Measurements from ENCODE around the gene NHERF1. TPM values are rescaled to one million over a fixed set of nuclear protein-coding genes. Genes with fewer than 3 reads are reported as not detected.
A peak's percentile ranks its signal among the peaks of the same experiment; 100 is the strongest.

The NHERF1 gene
- total RNA-seq, 2 donors from 2014 or later, result 84.1 to 133 TPM

GRCh38 chr17:74776044-74776962 is 27.9 kb downstream of the NHERF1 start, which contains the start of gene NAT9:
TSS of gene NAT9 (minus strand) at chr17:74776345. CDS start at chr17:74775698, 647 bp downstream.
- intact Hi-C loops (cut with DNase I), result no loop called here
- Histone ChIP-seq H3K27ac (peak within 1 kb of the TSS; percentile 21 to 49), H3K36me3 (peaks cover 0 to 20% of the 10 kb centered on the region in 2 donors), H3K4me3 (peak within 1 kb of the TSS; percentile 69 to 71), H3K4me1 (replicated peaks) (peaks cover 9% of the 10 kb centered on the region), H3K9me3 (no peaks in the 10 kb centered on the region), H3K27me3 (replicated peaks; ENCODE audit: insufficient read depth) (no peaks in the 10 kb centered on the region)
- TF ChIP-seq POLR2AphosphoS5 (IDR thresholded peaks at IDR 0.05) (peak; percentile 97), POLR2A (IDR thresholded peaks at IDR 0.05) (peak; percentile 69), CTCF (IDR thresholded peaks at IDR 0.05) (peak in 2 of 4 experiments; percentile 25 to 53)
- WGBS, result under 1% methylated on average over 64 of the region's 64 CpGs
- peak; percentile 92 for DNase-seq (ENCODE audit: low spot score)

- H3K9me3 ChIP-seq, result no peaks in the 10 kb centered on the region
- H3K36me3 ChIP-seq, result peaks cover 0 to 13% of the 10 kb centered on the region in 2 donors
- no peak for DNase-seq (ENCODE audit: low spot score)
- TF ChIP-seq POLR2AphosphoS5 (IDR thresholded peaks at IDR 0.05), result no peak
- no peak for TF ChIP-seq POLR2A (IDR thresholded peaks at IDR 0.05)
- no peak for TF ChIP-seq CTCF (IDR thresholded peaks at IDR 0.05)
- H3K4me3 ChIP-seq, result peak overlapping the region; percentile 69 to 71
- H3K27ac ChIP-seq, result no peak overlapping the region
- intact Hi-C loops (cut with DNase I), result no loop called here
- peaks cover 9% of the 10 kb centered on the region for H3K4me1 ChIP-seq (replicated peaks)
- WGBS, result 30% methylated on average over 10 of the region's 10 CpGs
- no peaks in the 10 kb centered on the region for H3K27me3 ChIP-seq (replicated peaks; ENCODE audit: insufficient read depth)
Observed at GRCh38 chr17:74776990-74777389, 28.6 kb downstream of the NHERF1 start.

- H3K4me3 ChIP-seq, result no peak overlapping the region
- TF ChIP-seq POLR2A (IDR thresholded peaks at IDR 0.05), result no peak
- TF ChIP-seq POLR2AphosphoS5 (IDR thresholded peaks at IDR 0.05), result no peak
- no peak for TF ChIP-seq CTCF (IDR thresholded peaks at IDR 0.05)
- DNase-seq (ENCODE audit: low spot score), result no peak
- H3K36me3 ChIP-seq, result peaks cover 0 to 5% of the 10 kb centered on the region in 2 donors
- H3K27me3 ChIP-seq (replicated peaks; ENCODE audit: insufficient read depth), result no peaks in the 10 kb centered on the region
- no peak overlapping the region for H3K27ac ChIP-seq
- intact Hi-C loops (cut with DNase I), result no loop called here
- H3K9me3 ChIP-seq, result no peaks in the 10 kb centered on the region
- peaks cover 9% of the 10 kb centered on the region for H3K4me1 ChIP-seq (replicated peaks)
- 84% methylated on average over 6 of the region's 6 CpGs for WGBS
Observed at GRCh38 chr17:74777901-74778515, 29.6 kb downstream of the NHERF1 start.

- Histone ChIP-seq H3K36me3 (peaks cover 0 to 4% of the 10 kb centered on the region in 2 donors), H3K27me3 (replicated peaks; ENCODE audit: insufficient read depth) (no peaks in the 10 kb centered on the region), H3K4me3 (no peak overlapping the region), H3K4me1 (replicated peaks) (peaks cover 9% of the 10 kb centered on the region), H3K9me3 (no peaks in the 10 kb centered on the region), H3K27ac (no peak overlapping the region)
- DNase-seq (ENCODE audit: low spot score), result no peak
- WGBS, result 60% methylated on average over 5 of the region's 5 CpGs
- intact Hi-C loops (cut with DNase I), result no loop called here
- TF ChIP-seq POLR2A (IDR thresholded peaks at IDR 0.05), result no peak
- no peak for TF ChIP-seq POLR2AphosphoS5 (IDR thresholded peaks at IDR 0.05)
- TF ChIP-seq CTCF (IDR thresholded peaks at IDR 0.05), result no peak
Observed at GRCh38 chr17:74778960-74779359, 30.5 kb downstream of the NHERF1 start.

All from prostate gland (tissue), 2 donors.